ENCODE data around the gene TERT.

TERT gene

GRCh38 chr5:1208221-1208742 lies 86.6 kb downstream of the TERT start:
- TF ChIP-seq NFRKB (IDR thresholded peaks at IDR 0.05) (no peak), TARDBP (IDR thresholded peaks at IDR 0.05) (no peak), SUZ12 (IDR thresholded peaks at IDR 0.05) (no peak), PKNOX1 (IDR thresholded peaks at IDR 0.05) (no peak), FOXA1 (IDR thresholded peaks at IDR 0.05) (no peak)
- DNase-seq (ENCODE audit: extremely low spot score), result no peak
- POLR2A ChIA-PET, result no interaction called here
- CTCF ChIA-PET, result interaction anchor here (1.0 kb wide), 2 partner anchors 35 to 436 kb away, joined by 5 read pairs; no protein-coding TSS in a partner anchor

GRCh38 chr5:1207555-1207954 lies 87.3 kb downstream of the TERT start:
- CTCF ChIA-PET, result interaction anchor here (1.0 kb wide), 1 partner anchor 33 kb away, joined by 4 read pairs; no protein-coding TSS in a partner anchor
- TF ChIP-seq L3MBTL2 (conservative IDR thresholded peaks at IDR 0.05) (no peak), BHLHE40 (IDR thresholded peaks at IDR 0.05; ENCODE audit: borderline replicate concordance) (no peak)
- no peak for DNase-seq (ENCODE audit: extremely low spot score)
- POLR2A ChIA-PET, result no interaction called here

GRCh38 chr5:1206521-1207412 lies 88.1 kb downstream of the TERT start:
- TF ChIP-seq FOXK2 (IDR thresholded peaks at IDR 0.05), result no peak
- no peak for TF ChIP-seq L3MBTL2 (conservative IDR thresholded peaks at IDR 0.05)
- TF ChIP-seq FOXM1 (IDR thresholded peaks at IDR 0.05; ENCODE audit: borderline replicate concordance), result no peak
- no peak for TF ChIP-seq BHLHE40 (IDR thresholded peaks at IDR 0.05; ENCODE audit: borderline replicate concordance)
- TF ChIP-seq FOXA1 (IDR thresholded peaks at IDR 0.05), result no peak
- TF ChIP-seq ARNT (IDR thresholded peaks at IDR 0.05), result no peak
- no peak for TF ChIP-seq TARDBP (IDR thresholded peaks at IDR 0.05)
- no peak for TF ChIP-seq SUZ12 (IDR thresholded peaks at IDR 0.05)
- no peak for TF ChIP-seq PKNOX1 (IDR thresholded peaks at IDR 0.05)
- ChIA-PET CTCF (interaction anchor here (1.0 kb wide), 1 partner anchor 33 kb away, joined by 4 read pairs; no protein-coding TSS in a partner anchor), POLR2A (no interaction called here)
- DNase-seq (ENCODE audit: extremely low spot score), result no peak

GRCh38 chr5:1205255-1206180 lies 89.3 kb downstream of the TERT start:
- TF ChIP-seq ELF4 (IDR thresholded peaks at IDR 0.05), result no peak
- TF ChIP-seq FOXM1 (IDR thresholded peaks at IDR 0.05; ENCODE audit: borderline replicate concordance), result no peak
- POLR2A ChIA-PET, result no interaction called here
- no peak for DNase-seq (ENCODE audit: extremely low spot score)
- CTCF ChIA-PET, result interaction anchor here (0.8 to 1.1 kb wide), 2 partner anchors 23 to 31 kb away, joined by 3 to 4 read pairs; no protein-coding TSS in a partner anchor

GRCh38 chr5:1204693-1205242 lies 90.1 kb downstream of the TERT start:
- TF ChIP-seq HDGF (IDR thresholded peaks at IDR 0.05; ENCODE audit: borderline replicate concordance), result no peak
- no peak for TF ChIP-seq PKNOX1 (IDR thresholded peaks at IDR 0.05)
- TF ChIP-seq L3MBTL2 (conservative IDR thresholded peaks at IDR 0.05), result no peak
- no peak for TF ChIP-seq CTBP1 (IDR thresholded peaks at IDR 0.05; ENCODE audit: borderline replicate concordance)
- TF ChIP-seq FOXA1 (IDR thresholded peaks at IDR 0.05), result no peak
- no peak for TF ChIP-seq FOXM1 (IDR thresholded peaks at IDR 0.05; ENCODE audit: borderline replicate concordance)
- no peak for TF ChIP-seq FOXK2 (IDR thresholded peaks at IDR 0.05)
- TF ChIP-seq ELF4 (IDR thresholded peaks at IDR 0.05), result no peak
- TF ChIP-seq SUZ12 (IDR thresholded peaks at IDR 0.05), result no peak
- no peak for TF ChIP-seq BHLHE40 (IDR thresholded peaks at IDR 0.05; ENCODE audit: borderline replicate concordance)
- no peak for TF ChIP-seq LEF1 (IDR thresholded peaks at IDR 0.05; ENCODE audit: borderline replicate concordance)
- TF ChIP-seq SP1 (IDR thresholded peaks at IDR 0.05), result no peak
- TF ChIP-seq NFRKB (IDR thresholded peaks at IDR 0.05), result no peak
- no peak for TF ChIP-seq ARNT (IDR thresholded peaks at IDR 0.05)
- TF ChIP-seq TARDBP (IDR thresholded peaks at IDR 0.05), result no peak
- TF ChIP-seq ZNF384 (IDR thresholded peaks at IDR 0.05), result no peak
- ChIA-PET POLR2A (no interaction called here), CTCF (interaction anchor here (0.8 to 1.1 kb wide), 3 partner anchors 23 to 318 kb away, joined by 3 to 4 read pairs (median 3); no protein-coding TSS in a partner anchor)
- no peak for DNase-seq (ENCODE audit: extremely low spot score)

Measured in HEK293T (cell line).